C1 segment of cervical spinal cord (tissue), 14 donors: ENCODE measurements around the gene ITFG1.

Experiments used
- DNase-seq, 14 donors: peaks; one replicate each; lab custom pipeline; 2025; lab: John Stamatoyannopoulos, UW

The ITFG1 gene

DNA sequence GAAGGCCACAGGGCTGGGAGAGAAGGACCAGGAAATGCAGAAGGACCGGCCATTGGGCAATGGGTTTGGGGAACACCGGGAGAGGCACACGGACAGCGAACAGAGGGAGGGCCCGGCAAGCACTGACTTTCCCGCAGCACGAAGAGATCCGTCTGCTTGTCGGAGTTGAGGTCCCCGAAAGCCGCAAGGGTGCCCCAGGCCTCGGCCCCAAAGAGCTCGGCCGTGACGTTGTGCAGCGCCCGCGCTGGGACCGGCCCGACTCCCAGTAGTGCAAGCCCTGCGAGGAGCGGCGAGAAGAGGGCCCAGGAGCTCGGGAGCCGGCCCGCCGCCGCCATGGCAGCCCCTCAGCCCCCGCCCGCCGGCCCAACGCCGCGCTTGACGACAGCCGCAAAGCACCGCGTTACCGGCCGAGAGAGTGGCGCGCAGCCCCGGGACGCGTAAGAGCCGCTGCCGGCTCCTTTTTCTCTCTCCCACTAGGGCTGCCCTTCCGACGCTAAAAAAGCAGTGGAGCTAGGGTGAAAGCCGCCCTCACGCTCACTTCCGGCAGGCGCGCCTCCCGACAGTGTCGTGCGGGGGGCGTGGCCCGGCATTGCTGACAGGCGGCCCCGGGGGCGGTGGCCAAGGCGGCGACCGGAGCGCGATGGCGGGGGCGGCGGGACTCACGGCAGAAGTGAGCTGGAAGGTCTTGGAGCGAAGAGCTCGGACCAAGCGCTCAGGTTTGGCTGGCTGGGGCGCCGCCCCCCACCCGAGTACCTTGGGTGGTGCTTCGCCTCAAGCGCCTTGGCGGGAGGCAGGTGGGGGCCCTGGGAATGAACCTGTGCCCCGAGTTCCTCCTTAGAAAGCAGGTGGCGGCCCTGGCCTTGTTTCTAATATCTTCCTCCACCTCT lies at the start of gene ITFG1, which contains the start of gene PHKB:
Gene ITFG1 (minus strand): TSS at position 353 of the 887 bp plus-strand sequence. CDS start 18 bp downstream, at position 335.
Gene PHKB (plus strand): TSS at position 621 of the 887 bp plus-strand sequence. CDS start 20 bp downstream, at position 641.
- DNase-seq = peak; percentile 23 to 92 (median 82)

DNA sequence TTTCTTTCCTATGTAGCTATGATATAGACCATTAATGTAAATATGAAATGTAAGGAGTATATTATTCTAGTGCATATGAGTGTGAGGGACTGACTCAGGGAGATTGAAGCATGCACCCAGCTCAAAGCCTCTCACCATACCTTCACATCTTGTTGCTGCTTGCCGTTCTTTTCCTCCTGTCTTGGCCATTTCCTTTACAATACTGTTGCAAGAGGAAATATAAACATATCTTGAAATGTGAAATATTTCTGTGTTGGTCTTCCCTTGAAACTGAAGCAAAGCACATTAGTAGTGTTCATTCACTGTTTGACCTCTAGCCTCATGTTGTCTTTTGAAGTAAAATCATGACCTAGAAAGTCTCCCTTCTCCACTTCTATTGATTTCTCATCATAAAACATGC lies 46.8 kb upstream of the ITFG1 start:
- DNase-seq = no peak

DNA sequence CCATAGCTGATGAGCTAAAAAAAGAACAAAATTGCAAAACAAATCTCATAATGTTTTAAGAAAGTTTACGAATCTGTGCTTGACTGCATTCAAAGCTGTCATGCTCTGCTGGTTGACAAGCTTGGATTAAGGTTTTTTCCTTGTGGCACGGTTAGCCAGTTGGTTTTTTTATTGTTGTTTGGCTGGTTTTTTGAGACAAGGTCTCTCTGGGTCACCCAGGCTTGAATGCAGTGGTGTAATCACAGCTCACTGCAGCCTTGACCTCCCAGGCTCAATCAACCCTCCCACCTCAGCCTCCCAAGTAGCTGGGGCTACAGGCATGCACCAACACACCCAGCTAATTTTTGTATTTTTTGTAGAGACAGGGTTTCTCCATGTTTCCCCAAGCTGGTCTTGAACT lies 45.9 kb upstream of the ITFG1 start:
- DNase-seq = no peak

DNA sequence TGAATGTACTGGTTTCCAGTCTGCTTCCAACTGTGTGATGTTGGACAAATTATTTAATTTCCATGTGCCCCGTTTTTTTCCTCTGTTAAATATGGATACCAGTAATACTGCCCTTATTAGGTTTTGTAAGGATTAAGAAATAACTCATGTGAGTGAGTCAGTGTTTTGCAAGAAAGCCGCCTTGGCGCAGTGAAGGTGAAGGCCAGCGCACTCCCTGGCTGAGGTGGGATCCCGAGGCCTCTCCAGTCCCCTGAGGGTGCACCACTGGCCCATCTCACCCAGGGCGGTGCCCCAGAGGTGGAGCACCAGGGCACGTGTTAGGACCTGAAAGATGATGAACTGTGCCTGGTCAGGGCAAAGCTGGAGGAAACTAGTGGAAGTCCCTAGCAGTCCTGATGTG lies 43.7 kb upstream of the ITFG1 start:
- no peak for DNase-seq

DNA sequence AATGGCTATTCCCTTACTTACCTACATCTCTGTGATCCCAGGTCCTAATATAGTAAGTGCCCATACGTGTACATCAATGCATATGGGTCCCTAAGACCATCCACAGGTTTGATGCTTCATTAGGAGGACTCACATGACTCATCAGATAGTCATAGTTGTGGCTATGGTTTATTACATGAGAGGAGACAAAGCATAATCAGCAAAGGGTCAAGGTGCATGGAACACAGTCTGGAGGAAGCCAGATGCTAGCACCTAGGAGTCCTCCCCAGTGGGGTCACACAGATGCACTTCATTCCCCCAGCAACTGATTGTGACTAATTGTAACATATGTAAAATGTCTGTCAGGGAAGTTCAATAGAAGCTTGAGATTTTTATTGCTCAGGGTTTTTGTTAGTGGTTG lies 43.1 kb upstream of the ITFG1 start:
- DNase-seq = no peak

DNA sequence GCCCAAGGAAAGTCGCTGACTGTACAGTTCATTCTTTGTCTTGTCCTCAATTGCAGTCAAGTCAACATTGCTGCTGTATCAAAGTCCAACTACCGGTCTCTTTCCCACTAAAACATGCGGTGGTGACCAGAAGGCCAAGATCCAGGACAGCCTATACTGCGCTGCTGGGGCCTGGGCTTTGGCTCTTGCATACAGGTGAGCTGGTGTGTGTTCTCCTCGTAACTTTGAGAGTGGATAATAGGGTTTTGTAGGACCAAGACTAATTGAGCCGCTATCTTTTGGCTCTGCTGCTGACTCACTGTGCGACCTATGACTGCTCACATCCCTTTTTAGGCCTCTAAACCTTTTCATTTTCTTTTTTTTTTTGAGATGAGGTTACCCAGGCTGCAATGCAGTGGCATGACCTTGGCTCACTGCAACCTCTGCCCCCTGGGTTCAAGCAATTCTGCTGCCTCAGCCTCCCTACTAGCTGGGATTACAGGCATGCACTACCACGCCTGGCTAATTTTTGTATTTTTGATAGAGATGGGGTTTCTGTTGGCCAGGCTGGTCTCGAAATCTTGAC lies 38.9 kb upstream of the ITFG1 start:
- DNase-seq = no peak

DNA sequence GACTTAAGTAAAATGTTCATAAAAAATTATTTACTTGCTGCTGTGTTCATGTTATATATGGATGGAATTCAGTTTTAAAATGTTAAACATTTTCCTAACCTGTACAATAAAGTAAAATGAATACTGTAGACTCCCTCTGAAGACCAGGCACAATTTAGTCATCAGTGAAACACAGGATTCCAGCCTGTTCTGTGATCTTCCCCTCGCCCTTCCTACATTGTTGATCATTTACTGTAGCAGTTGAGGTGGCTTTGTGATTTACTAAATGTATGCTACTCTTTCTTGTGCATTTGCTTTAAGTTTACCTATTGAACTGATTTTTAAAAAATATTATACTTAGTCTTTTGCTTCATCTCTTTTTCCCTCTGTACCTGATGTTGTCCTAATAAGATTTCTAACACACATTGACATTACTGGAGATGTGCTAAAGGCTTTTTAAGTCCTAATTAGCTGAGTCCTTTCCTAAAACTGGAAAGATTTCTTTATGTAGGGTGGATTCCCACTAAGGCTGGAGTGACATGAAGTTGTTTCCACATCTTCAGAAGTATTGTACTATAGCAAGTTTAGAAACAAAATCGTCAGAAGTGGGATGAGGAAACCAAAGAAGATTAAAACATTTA lies 38.3 kb upstream of the ITFG1 start:
- DNase-seq = no peak

DNA sequence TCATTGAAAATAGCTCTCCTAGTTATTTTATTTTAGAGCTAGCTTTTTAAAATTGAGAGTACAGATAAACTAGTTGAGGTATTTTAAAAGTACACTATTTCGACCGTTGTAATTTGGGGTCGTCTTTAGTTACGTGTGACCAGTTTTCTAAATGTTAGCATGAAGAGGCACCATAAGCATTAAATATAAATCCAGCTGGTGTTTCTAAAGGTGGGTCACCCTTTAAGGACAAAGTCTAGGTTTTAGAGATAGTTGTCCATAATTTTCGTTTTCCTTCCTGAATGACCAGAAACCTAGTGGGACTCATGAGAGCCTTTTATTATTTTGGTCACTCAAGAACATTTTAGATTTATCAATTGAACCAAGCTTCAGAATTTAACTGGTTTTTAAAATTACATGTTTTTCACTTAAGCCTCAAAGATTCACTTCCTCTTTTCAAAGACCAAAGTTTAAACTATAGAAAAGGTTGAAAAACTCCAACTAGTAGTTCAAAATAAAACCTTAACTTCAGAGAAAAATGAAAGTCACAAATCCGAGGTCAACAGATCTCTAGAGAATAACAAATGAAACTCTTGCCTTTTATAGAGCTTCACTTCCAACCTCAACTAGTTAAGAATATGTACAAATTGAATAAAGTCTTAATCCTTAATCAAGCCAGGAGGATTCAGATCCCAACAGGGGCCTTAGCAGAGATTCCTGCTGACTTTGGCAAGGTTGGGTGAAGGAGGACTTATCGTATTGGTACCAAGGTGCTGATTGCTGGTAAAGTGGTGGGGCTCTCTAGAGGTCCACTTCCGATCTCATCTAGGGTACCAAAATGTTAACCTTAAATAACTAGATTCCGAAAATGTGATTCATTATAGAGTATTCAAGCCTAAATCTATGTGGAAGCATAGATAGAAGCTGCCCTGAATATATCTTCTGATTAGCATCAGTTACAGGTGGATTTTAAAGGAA lies 32.8 kb upstream of the ITFG1 start:
- no peak for DNase-seq

DNA sequence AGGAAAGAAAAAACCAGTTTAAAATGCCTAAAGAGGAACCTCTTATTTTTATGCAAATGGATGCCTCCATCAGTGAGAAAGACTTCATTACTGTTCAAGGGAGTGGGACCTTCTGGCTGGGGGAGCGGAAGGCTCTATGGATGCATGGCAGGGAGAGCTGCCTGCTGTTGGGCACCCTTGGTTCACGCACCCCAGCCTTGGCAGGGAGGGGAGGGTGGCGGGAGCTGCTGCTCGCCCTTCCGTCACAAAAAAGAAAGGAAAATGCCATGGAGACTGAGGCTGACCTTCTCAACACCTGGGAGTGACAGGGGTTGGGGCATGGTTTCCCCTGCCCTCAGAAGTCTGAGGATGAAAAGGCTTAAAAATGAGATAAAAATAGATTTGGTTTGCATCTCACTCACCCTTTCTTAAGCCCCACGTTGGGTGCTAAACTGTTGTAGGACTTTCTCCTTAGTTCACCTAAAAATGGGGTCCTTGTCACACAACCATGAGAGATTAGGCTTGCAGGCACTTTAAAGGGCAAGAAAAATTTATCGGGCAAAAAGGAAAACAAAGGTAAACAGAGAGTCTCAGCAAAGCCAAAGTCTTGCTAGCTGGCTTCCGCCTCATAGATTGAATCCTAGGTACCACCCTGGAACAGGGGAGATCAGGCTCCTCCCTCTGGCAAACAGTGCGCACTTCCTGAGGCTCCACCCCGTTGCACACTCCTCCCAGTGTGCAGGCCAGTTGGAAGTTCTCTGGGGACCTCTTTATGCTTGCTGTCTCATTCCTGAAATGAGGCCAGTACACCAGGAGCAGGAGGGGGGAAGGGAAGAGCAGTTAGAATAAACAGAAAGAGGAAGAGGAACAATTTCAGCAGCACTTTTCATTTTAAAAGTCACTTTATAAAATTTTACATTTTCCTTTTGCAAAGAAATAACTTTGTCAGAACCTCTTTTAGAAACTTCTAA lies 31.8 kb upstream of the ITFG1 start:
- DNase-seq = peak in 8 of 14 donors; percentile 4 to 31 (median 13)

DNA sequence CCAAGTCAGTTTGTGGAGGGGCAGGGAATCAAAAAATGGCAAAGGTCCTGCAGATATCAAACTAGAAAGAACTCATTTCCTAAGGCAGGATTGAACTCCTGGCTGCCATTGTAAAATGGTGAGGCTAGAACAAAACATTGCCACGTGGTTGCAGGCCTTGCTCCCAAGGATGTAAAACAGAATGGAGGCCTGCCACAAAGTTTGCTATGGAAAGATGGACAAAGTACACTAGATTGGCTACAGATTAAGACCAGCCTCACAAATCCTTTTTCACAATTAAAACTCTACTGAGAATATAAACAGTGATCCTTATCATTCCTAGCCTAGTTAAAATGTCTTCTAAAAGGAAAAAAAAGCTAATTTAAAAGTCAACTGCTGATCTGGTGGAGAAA lies 31.2 kb upstream of the ITFG1 start:
- no peak for DNase-seq

DNA sequence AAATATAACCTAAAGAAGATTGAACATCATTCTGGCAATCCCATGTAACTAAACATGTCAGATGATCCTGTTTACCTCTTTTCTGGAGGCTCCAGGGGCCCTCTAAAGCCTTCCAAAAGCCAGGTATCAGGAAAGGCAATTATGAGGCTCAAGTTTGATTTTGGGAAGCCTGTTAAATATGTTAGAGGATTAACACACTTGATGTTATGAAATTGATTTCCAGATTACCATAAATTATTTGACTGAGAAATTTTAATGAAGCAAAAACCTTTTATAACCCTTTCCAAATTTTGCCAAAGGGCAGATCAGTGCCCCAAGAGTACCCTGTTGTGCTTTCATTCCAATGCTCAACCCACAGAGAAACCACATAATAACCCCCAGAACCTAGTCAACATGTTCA lies 29.6 kb upstream of the ITFG1 start:
- DNase-seq = no peak

DNA sequence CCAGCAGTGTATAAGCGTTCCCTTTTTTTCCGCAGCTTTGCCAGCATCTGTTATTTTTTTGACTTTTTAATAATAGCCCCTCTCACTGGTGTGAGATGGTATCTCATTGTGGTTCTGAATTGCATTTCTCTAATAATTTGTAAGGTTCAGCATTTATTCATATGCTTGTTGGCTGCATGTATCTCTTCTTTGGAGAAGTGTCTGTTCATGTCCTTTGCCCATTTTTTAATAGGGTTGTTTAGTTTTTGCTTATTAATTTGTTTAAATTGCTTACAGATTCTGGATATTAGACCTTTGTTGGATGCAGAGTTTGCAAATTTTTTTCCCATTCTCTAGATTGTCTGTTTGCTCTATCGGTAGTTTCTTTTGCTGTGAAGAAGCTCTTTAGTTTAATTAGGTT lies 27.2 kb upstream of the ITFG1 start:
- DNase-seq = no peak

DNA sequence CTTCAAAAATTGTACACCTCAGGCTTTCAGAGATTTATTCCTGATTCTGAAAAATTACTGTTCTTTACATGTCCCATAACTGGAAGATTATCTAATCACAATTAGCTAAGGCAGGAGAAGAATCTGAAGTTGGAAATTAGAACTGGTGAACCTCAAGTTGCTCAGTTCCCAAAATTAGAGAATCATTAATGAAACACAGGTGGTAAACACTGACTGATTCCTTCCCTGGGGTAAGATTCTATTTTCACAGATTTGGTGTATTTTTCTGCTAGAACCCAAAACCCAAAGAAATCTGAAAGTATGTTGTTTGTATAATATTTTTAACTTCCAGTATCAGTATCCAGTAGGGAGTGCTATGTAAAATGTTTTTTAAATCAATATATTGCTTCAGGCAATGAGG lies 26.0 kb upstream of the ITFG1 start:
- no peak for DNase-seq

DNA sequence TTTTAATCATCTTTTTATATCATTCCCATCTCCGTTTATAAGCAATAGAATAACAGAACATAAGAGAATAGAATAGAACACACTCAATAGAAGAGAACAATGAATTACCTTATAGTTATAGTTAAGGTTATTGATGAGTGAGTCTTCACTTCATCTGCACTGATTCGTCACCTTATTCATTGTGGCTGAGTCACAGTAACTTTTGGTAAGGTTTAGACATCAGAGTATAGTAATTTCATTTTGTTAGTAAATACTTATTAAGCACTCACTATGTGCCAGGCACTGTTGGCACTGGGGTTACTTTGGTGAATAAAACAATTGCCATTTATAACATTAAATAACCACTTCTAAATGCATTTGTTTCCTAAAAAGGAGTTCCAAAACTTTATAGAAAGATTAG lies 22.8 kb upstream of the ITFG1 start:
- no peak for DNase-seq

DNA sequence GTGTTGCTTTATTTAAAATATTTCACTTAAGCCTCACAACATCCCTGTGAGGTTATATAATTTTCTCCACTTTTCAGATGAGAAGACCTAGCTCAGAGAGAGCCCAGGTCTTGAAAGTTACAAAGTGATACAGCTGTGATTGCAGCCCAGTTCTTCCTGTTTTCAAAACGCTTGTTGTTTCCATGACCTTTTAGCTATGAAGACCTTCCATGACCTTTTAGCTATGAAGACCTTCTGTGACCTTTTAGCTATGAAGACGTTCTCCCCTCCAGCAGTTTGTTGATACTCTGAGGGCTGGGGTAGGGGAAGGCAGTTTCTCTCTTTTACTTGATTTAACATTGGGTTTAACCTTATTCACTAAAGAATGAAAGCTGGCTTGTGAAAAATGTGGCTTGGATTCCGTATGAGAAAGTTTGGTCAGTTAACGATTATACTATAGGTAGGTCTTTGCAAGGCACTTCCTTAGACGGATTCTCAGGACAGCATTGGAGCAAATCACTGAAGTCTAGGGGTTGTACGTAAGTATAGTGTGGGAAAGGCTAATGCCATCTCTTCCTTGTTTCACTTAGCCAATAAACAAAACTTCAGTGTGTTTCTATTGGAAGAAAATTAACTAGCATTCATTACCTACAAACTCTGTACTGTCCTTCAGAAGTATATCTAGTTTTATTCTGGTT lies 21.0 kb upstream of the ITFG1 start:
- DNase-seq = no peak

DNA sequence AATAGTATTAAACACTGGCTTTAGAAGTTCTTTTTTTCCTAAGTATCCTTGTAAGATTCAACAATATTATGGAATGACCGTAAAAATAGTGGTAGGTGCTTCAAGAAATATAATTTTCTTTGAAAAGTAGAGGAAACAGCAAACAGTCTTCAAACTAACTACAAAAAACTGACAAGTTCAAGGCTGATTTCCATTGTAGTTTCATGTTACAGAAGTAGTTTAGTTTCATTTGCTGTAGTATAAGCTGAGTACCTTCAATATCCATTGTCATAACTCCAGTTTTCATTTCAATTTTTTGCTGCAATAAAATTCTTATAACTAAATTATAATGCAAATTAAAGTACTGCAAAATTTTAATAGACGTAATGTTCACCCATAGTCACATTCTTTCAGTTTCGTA lies 19.5 kb upstream of the ITFG1 start:
- no peak for DNase-seq

DNA sequence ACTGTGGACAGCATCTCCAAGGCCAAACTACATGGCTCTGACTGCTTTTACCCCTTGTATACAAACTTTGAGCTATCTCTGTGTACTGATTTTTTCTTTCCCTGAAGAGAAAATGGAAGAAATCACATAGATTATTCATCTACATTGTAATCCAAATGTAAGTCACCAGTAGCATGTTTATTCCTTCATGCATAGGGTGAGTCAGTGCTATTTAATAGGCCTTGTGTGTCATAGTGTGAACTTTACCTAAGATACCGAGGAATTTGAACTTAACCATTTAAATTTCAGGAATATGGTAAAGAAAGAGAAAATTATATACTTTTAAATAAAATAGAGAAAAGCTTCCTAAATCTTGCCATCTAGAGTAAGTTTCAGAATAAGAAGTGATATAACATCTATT lies 16.8 kb upstream of the ITFG1 start:
- no peak for DNase-seq

DNA sequence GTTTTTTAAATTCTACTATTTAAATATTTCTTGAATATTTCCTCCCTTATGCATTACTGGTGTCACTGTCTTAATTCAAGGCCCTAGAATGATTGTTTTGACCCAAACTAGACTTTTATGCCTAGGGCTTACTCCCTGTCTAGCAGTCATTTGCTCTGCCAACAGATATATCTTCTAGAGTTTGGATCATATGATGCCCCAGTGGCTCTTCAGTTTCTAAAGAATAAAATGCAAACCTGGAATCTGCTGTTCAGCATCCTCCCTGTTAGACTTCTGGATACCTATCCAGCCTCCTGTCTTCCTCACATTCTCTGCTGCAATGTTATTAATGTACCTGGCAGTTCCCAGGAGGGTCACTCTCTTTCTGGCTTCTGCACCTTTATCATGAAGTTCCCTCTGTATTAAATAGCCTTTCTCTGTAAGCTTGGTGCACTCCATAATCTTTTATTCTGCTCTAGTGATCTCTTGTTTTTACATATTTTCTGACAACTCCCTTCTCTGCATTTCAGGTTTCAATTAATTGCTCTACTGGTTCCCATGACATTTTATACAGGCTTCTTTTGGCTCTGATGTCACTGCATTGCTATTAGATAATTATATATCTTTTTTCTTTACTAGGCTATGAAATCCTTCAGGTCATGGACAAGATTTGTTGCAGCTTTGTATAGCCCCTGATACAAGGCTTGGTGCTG lies 15.9 kb upstream of the ITFG1 start:
- DNase-seq = no peak

DNA sequence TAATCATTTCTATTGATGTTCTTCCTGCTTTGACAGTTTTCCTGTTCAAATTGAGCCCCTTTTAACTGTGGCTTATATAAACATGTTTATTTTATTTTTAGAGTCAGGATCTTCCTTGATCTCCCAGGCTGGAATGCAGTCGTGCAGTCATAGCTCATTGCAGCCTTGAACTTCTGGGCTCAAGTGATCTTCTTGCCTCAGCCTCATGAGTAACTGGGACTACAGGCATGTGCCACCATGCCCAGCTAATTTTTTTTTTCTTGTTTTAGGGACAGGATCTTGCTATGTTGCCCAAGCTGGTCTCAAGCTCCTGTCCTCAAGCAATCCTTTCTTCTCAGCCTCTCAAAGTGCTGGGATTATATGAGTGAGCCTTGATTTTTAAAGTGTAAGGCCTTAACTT lies 14.9 kb upstream of the ITFG1 start:
- DNase-seq = no peak
